Esophagus muscularis mucosa (tissue), 4 donors: Measurements from ENCODE around the gene HS3ST5. TPM values are rescaled to one million over a fixed set of nuclear protein-coding genes. Genes with fewer than 3 reads are reported as not detected.

Experiments used
- DNase-seq: peaks from one replicate; pipeline ENCODE4 v3.0.0-alpha.2; 2017; ENCODE audit errors: extremely low spot score
- H3K27ac ChIP-seq, 4 donors: fragments of 200-600 bp; sonication (generic); replicated peaks in 1 of 4; 1 replicate in 3 of 4; 2 replicates in 1 of 4; pipeline ENCODE4 v1.5.1; 2016 to 2019; ENCODE audit warnings: mild to moderate bottlenecking in 1 of 4
- H3K27me3 ChIP-seq, 4 donors: fragments of 200-600 bp; sonication (generic); one replicate each; pipeline versions ENCODE4 v1.5.1 to v1.6.0; 2016 to 2019
- H3K36me3 ChIP-seq, 4 donors: fragments of 200-600 bp; sonication (generic); one replicate each; pipeline ENCODE4 v1.5.1; 2016 to 2019
- H3K4me1 ChIP-seq, 4 donors: fragments of 200-600 bp; sonication (generic); one replicate each; pipeline ENCODE4 v1.5.1; 2016 to 2019
- H3K4me3 ChIP-seq, 4 donors: fragments of 200-600 bp; sonication (generic); 1 replicate in 2 of 4; 2 replicates in 2 of 4; pipeline ENCODE4 v1.5.1; 2016 to 2019; ENCODE audit warnings: mild to moderate bottlenecking in 4 of 4, moderate library complexity in 1 of 4
- H3K9me3 ChIP-seq, 4 donors: fragments of 200-600 bp; sonication (generic); 1 replicate in 3 of 4; 2 replicates in 1 of 4; pipeline ENCODE4 v1.5.1; 2016 to 2019
- CTCF ChIP-seq, 3 experiments: fragments of 200-600 bp in 2 of 3; fragments of 450-650 bp in 1 of 3; sonication (generic) in 2 of 3; IDR thresholded peaks; one replicate each; pipeline ENCODE4 v1.5.1; 2017 to 2019; ENCODE audit warnings: antibody characterized with exemption in 3 of 3, mild to moderate bottlenecking in 2 of 3, moderate library complexity in 1 of 3
- EP300 ChIP-seq: sonication (generic); formaldehyde crosslinking; IDR thresholded peaks from one replicate; pipeline ENCODE4 v1.6.1; 2017; ENCODE audit warnings: antibody characterized with exemption
- POLR2A ChIP-seq: fragments of 450-650 bp; IDR thresholded peaks from one replicate; pipeline ENCODE4 v1.6.1; 2017; ENCODE audit warnings: antibody characterized with exemption, moderate library complexity, mild to moderate bottlenecking, low read depth
- POLR2AphosphoS5 ChIP-seq, 2 donors: sonication (generic); formaldehyde crosslinking; IDR thresholded peaks; one replicate each; pipeline ENCODE4 v1.6.1; 2017; ENCODE audit warnings: antibody characterized with exemption in 2 of 2
- WGBS: methylation state at CpG from one replicate; pipeline ENCODE4 v1.1.5; 2018; 5-methylcytosine and 5-hydroxymethylcytosine counted together
- intact Hi-C: fragments of 100-400 bp; cut with DNase I; formaldehyde crosslinking; loops from one replicate; pipeline ENCODE4 v1.15.1; 2023
- total RNA-seq, 4 donors: library from RNA; depleted of rRNA; stranded (reverse); fragments of >200 nt; gene quantifications; one replicate each; pipeline versions ENCODE4 v1.1.0 to v1.2.1, GENCODE V29; 2016

HS3ST5 gene
- total RNA-seq, 4 donors from 2014 or later, result 0.13 to 0.33 TPM; not detected in 2

GRCh38 chr6:114240796-114241195, 102.0 kb downstream of the HS3ST5 start:
- 87% methylated on average over 3 of the region's 3 CpGs for WGBS
- Histone ChIP-seq H3K4me1 (no peaks in the 10 kb centered on the region), H3K9me3 (no peaks in the 10 kb centered on the region), H3K4me3 (no peak overlapping the region), H3K36me3 (no peaks in the 10 kb centered on the region), H3K27ac (no peak overlapping the region), H3K27me3 (no peaks in the 10 kb centered on the region)
- DNase-seq, result no peak
- intact Hi-C loops, result no loop called here
- TF ChIP-seq EP300, result no peak
- TF ChIP-seq POLR2AphosphoS5 (IDR thresholded peaks at IDR 0.05), result no peak
- TF ChIP-seq CTCF (IDR thresholded peaks at IDR 0.05), result no peak
- TF ChIP-seq POLR2A, result no peak

- Histone ChIP-seq H3K27me3 (no peaks in the 10 kb centered on the region), H3K4me3 (no peak overlapping the region), H3K9me3 (no peaks in the 10 kb centered on the region), H3K27ac (no peak overlapping the region), H3K4me1 (no peaks in the 10 kb centered on the region), H3K36me3 (no peaks in the 10 kb centered on the region)
- DNase-seq, result no peak
- 69% methylated on average over 2 of the region's 2 CpGs for WGBS
- intact Hi-C loops, result no loop called here
- no peak for TF ChIP-seq POLR2A
- TF ChIP-seq CTCF (IDR thresholded peaks at IDR 0.05), result no peak
- no peak for TF ChIP-seq POLR2AphosphoS5 (IDR thresholded peaks at IDR 0.05)
- no peak for TF ChIP-seq EP300
Observed at GRCh38 chr6:114228675-114229074, 114.1 kb downstream of the HS3ST5 start.

- no peak for DNase-seq
- intact Hi-C loops, result no loop called here
- WGBS, result 82% methylated on average over 2 of the region's 2 CpGs
Observed at GRCh38 chr6:114227944-114228468, 114.8 kb downstream of the HS3ST5 start.

GRCh38 chr6:114220241-114220640, 122.6 kb downstream of the HS3ST5 start:
- no peaks in the 10 kb centered on the region for H3K27me3 ChIP-seq
- WGBS, result 79% methylated on average over 2 of the region's 2 CpGs
- H3K27ac ChIP-seq, result no peak overlapping the region
- no peaks in the 10 kb centered on the region for H3K36me3 ChIP-seq
- H3K4me1 ChIP-seq, result no peaks in the 10 kb centered on the region
- intact Hi-C loops, result no loop called here
- no peak for DNase-seq
- H3K9me3 ChIP-seq, result no peaks in the 10 kb centered on the region
- TF ChIP-seq POLR2AphosphoS5 (IDR thresholded peaks at IDR 0.05), result no peak
- TF ChIP-seq EP300, result no peak
- no peak for TF ChIP-seq POLR2A
- TF ChIP-seq CTCF (IDR thresholded peaks at IDR 0.05), result no peak
- H3K4me3 ChIP-seq, result no peak overlapping the region

More at GRCh38 chr6:114227944-114228468, 114.8 kb downstream of the HS3ST5 start:
- H3K4me1 ChIP-seq, result no peaks in the 10 kb centered on the region
- H3K9me3 ChIP-seq, result no peaks in the 10 kb centered on the region
- H3K27ac ChIP-seq, result no peak overlapping the region
- no peaks in the 10 kb centered on the region for H3K27me3 ChIP-seq
- no peak overlapping the region for H3K4me3 ChIP-seq
- H3K36me3 ChIP-seq, result no peaks in the 10 kb centered on the region
- TF ChIP-seq CTCF (IDR thresholded peaks at IDR 0.05) (no peak), POLR2A (no peak), EP300 (no peak), POLR2AphosphoS5 (IDR thresholded peaks at IDR 0.05) (no peak)
